Measurements from ENCODE around the gene ZNF148.

ZNF148 gene

GRCh38 chr3:125356140-125357026, 18.7 kb downstream of the ZNF148 start:
- TF ChIP-seq, protein P1, sequence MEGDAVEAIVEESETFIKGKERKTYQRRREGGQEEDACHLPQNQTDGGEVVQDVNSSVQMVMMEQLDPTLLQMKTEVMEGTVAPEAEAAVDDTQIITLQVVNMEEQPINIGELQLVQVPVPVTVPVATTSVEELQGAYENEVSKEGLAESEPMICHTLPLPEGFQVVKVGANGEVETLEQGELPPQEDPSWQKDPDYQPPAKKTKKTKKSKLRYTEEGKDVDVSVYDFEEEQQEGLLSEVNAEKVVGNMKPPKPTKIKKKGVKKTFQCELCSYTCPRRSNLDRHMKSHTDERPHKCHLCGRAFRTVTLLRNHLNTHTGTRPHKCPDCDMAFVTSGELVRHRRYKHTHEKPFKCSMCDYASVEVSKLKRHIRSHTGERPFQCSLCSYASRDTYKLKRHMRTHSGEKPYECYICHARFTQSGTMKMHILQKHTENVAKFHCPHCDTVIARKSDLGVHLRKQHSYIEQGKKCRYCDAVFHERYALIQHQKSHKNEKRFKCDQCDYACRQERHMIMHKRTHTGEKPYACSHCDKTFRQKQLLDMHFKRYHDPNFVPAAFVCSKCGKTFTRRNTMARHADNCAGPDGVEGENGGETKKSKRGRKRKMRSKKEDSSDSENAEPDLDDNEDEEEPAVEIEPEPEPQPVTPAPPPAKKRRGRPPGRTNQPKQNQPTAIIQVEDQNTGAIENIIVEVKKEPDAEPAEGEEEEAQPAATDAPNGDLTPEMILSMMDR (IDR thresholded peaks at IDR 0.05; ENCODE audit: extremely low read depth, missing control alignments), result no peak
- DNase-seq (ENCODE audit: low spot score), result no peak

GRCh38 chr3:125353659-125354058, 21.5 kb downstream of the ZNF148 start:
- TF ChIP-seq, protein P1 (IDR thresholded peaks at IDR 0.05; ENCODE audit: extremely low read depth, missing control alignments), result no peak
- no peak for DNase-seq (ENCODE audit: low spot score)

- no peak for DNase-seq (ENCODE audit: low spot score)
- TF ChIP-seq, protein P1 (IDR thresholded peaks at IDR 0.05; ENCODE audit: extremely low read depth, missing control alignments), result no peak
Observed at GRCh38 chr3:125353128-125353527, 22.0 kb downstream of the ZNF148 start.

GRCh38 chr3:125351814-125352456, 23.2 kb downstream of the ZNF148 start:
- no peak for DNase-seq (ENCODE audit: low spot score)
- TF ChIP-seq, protein P1 (IDR thresholded peaks at IDR 0.05; ENCODE audit: extremely low read depth, missing control alignments), result no peak

DNA sequence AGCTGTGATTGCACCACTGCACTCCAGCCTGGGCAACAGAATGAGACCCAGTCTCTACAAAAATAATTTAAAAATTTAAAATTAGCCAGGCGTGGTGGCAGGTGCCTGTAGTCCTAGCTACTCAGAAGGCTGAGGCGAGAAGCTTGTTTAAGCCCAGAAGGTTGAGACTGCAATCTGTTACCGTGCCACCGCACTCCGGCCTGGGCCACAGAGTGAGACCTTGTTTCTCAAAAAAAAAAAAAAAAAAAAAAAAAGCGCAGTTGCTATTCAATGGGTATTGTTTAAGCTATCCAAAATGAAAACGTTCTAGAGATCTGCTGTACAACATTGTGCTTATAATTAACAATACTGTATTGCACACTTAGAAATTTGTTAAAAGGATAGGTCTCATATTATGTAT, 24.0 kb downstream of the ZNF148 start:
- no peak for DNase-seq (ENCODE audit: low spot score)
- TF ChIP-seq, protein P1 (IDR thresholded peaks at IDR 0.05; ENCODE audit: extremely low read depth, missing control alignments), result no peak

DNA sequence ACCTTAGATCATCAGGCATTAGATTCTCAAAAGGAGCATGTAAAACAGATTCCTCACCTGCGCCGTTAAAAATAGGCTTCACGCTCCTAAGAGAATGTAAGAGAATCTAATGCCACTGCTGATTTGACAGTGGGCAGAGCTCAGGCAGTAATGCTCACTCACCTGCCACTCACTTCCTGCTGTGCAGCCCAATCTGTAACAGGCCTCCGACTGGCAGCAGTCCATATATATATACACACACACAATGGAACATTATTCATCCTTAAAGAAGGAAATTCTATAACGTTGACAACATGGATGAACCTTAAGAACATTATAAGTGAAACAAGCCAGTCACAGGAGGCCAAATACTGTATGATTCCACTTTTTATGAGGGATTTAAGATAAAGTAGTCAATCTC, 24.5 kb downstream of the ZNF148 start:
- TF ChIP-seq, protein P1 (IDR thresholded peaks at IDR 0.05; ENCODE audit: extremely low read depth, missing control alignments), result no peak
- DNase-seq (ENCODE audit: low spot score), result no peak

DNA sequence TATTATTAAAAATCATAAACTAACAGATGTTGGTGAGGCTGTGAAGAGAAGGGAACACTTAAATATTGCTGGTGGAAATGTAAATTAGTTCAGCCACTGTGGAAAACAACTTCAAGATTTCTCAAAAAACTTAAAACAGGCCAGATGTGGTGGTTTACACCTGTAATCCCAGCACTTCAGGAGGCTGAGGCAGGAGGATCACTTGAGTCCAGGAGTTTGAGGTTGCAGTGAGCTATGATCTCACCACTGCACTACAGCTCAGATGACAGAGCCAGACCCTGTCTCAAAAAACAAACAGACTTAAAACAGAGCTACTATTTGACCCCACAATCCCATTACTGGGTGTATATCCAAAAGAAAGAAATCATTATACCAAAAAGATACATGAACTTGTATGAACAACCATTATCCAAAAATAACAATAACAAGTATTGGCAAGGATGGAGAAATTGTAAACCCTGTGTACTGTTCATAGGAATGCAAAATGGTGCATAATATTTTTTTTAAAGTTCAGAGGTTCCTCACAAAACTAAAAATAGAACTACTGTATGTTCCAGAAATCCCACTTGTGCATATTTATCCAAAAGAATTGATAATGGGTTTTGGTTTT, 25.5 kb downstream of the ZNF148 start:
- DNase-seq (ENCODE audit: low spot score), result no peak
- TF ChIP-seq, protein P1 (IDR thresholded peaks at IDR 0.05; ENCODE audit: extremely low read depth, missing control alignments), result no peak
